A204.1 (cell line): ENCODE results near the gene BEND5.

Experiments
- FAIRE-seq: peaks from 2 replicates; lab custom pipeline; 2012; peaks lifted over from hg19 to GRCh38; lab: Jason Lieb, UNC

Gene BEND5, protein sequence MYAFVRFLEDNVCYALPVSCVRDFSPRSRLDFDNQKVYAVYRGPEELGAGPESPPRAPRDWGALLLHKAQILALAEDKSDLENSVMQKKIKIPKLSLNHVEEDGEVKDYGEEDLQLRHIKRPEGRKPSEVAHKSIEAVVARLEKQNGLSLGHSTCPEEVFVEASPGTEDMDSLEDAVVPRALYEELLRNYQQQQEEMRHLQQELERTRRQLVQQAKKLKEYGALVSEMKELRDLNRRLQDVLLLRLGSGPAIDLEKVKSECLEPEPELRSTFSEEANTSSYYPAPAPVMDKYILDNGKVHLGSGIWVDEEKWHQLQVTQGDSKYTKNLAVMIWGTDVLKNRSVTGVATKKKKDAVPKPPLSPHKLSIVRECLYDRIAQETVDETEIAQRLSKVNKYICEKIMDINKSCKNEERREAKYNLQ

DNA sequence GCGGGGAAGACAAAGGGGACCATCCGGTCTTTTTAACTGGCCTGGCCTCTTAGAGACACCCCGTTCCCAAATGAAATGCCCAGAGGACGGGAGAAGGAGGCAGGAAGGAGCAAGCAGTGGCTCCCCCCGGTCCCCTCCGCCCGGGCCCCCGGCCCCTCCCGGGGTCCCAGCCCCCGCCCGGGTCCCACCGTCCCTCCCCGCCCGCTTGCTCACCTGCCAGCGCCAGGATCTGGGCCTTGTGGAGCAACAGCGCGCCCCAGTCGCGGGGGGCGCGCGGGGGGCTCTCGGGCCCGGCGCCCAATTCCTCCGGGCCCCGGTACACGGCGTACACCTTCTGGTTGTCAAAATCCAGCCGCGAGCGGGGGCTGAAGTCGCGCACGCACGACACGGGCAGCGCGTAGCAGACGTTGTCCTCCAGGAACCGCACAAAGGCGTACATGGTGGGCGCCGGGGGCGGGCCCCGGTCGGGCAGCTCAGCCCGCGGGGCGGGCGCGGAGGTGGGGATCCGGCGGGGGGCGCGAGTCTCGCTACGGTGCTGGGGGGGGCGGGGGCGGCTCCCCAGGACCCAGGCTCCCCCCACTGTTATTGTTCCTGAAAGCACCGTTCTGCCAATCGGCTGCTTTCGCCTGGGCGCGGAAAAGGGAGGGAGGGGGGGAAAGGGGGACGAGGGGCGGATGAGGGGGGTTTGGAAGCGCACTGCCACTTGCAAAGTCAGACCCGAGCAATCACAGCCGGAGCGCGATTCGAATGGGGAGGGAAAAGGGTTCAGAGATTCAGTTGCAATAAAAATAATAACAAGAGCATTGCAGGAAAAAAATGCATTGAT is at the start of gene BEND5:
TSS of gene BEND5 (minus strand) at position 499 of the 826 bp plus-strand sequence. CDS start at position 439, 60 bp downstream.
- FAIRE-seq = no peak

DNA sequence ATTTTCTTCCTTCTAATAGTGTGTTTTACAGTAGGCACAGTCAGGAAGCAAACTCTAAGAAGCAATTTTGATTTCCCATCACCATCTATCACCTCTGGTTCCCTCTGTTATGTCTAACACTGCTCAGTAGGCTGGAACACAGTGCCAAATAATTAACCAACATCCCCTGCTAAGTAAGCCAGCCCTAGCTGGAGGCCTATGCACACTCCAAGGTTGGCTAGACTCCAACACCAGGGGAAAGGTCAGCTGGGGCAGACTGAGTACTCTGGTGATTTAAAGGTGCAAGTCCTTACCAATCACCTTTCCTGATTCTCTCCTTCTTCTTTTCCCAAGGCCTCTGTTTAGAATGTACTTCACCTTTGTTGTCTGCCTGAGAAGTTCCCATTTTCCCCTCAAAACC is 46.5 kb upstream of the BEND5 start:
- FAIRE-seq = no peak

DNA sequence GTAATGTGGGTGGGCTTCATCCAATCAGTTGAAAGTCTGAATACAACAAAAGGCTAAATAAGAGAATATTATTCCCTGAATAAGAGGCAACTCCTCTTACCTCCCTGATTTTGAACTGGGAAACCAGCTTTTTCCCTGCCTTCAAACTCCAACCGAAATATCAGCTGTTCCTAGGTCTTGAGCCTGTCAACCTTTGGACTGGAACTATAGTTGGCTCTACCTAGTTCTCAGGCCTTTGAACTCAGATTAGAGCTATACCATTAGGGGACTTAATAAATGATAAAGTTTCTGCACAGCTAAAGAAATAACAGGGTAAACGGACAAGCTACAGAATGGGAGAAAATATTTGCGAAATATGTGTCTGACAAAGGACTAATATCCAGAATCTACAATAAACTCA is 43.8 kb upstream of the BEND5 start:
- no peak for FAIRE-seq

DNA sequence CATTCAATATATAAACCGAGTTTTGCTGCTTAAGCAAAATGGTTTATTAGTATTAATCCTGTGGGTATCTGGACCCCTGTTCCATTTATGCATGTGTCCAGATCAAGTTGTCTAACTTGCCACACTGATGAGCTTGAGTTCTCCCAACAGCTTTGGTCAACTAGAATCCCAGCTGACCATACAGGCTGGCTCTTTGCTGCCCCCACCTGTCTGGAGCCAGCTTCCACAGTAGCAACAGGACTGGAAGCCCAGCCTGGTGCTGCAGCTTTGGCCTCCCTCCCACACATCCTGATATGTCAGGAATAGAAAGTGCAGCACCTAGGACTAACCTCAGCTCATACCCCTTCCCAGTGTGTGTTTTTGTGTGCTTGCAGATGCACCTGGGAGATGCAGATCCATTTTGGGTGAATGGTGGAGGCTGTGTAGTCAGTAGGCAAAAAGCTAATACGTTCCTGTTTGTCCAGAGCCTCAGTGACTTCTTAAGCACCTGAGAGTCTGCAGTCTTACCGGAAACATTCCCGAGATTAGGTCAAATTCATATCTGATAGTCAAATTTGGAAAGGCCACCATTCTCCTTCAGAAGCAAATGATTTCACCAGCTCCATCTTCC is 40.9 kb upstream of the BEND5 start:
- FAIRE-seq = no peak

DNA sequence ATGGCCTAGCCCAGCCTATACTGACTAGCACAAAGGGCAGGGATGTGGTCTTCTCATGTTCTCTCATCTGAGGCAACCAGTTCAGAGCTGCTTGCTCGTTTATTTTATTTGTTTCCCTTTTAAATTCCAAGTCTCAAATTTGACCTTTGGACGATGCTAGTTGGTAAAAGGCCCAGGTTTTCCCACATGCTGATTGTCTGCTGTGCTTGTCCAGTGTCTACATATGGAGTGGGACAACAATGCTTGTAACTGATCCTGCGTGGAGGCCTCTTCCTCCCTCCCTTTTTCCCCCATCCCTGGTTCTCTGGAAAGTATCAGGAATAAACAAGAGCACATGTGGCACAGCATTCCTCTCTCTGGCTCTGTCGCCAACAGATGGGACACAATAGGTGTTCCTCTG is 34.0 kb upstream of the BEND5 start:
- FAIRE-seq = no peak

DNA sequence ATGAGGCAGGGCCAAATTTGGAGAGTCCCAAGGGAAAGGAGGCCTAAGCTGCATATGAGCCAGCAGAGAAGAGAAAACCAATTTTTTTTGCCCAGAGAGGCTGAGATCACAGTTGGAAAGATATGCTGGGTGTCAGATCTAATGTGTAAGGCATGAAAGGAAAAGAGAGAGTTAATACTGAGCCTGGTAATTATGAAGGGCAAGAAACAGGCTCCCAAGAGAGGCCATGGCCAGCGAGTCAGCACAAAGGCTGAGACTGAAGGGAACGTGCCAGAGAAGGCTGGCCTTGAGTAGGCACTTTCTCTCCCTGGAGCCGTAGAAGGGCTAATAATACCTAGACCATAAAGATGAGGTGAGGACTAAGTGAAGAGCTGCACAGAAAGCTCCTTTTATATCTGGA is 31.8 kb upstream of the BEND5 start:
- FAIRE-seq = no peak

DNA sequence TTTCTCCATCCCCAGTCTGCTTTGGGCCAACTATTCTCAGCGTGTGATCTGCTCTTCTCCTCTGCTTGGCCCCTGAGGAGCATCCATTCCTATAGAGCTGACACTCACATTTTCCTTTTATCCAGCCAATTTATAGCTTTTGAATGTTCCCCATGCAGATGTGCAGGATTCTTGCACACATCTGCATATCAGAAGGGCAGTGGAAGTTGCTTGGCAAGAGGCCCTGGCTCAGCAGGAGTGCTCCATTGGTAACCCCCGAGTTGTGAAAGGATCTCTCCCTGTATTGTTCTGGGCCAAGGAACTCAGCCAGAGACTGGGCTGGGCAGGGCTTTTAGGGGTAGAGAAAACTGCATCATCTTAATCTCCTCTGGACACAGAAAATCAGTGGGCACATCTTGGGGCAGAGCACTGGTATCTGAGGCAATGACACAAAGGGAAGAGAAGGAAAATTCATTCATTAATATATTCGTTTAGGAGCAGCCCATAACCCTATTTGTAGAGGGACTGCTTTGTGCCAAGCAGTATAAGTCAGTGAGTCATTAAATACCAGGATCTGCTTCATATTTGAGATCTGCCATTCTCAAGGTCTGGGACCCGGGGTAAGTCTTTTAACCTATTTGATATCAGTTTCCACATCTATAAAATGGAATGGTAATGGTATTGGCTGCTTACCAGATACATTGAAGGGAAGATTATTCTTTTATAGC is 31.0 kb upstream of the BEND5 start:
- FAIRE-seq = no peak

DNA sequence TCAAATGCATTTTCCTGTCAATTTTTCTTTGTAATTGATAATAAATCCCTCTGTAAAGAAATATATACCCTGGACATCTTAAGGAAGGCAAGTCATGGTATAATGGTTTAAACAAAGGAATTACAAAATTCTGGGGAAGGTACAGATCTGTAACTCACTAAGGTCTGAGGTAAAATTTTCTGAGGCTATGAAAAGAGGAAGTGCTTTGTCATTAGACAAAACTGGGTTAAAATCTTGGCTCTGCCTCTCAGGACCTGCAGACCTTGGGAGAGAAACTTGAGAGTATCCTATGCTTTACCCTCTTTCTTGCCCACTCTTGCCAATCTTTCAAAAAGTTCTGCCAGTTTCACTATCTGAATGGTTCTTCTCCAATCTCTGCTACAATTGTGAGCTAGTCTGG is 26.8 kb upstream of the BEND5 start:
- no peak for FAIRE-seq

DNA sequence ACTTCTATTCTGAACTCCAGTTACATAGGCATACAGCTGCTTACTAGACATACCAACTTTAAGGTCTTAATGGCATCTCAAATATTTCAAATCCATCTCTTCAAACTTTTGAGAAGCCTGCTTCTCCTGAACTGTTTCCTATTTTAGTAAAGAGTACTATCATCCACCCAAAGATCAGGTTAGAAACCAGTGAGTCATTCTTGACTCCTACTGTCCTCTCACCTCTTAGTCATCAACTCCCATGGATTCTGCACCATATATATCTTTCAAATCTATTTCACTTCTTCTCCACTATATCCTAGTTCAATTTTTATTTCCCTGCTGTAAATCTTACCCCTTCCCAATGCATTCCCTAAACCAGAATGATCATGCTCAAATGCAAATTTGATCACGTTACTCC is 18.1 kb upstream of the BEND5 start:
- FAIRE-seq = no peak

DNA sequence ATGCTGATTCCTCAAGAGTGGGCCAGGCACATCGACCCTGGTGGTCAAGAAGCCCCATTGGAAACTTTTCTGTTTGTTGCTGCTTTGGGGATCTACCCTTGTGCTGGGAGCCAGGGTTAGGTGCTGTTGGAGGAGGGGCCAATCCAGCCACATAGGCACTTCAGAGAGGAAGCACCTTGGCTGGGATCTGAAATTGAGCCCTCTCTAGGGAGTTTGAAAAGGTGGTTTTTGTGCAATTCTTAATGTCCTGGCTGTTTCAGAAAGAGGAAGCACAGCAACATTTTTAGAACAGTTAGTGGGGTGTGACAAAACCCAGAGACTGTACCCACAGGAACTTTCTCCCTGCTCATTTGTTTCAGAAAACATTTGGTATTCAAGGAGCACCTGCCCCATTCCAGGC is 17.2 kb upstream of the BEND5 start:
- FAIRE-seq = no peak

DNA sequence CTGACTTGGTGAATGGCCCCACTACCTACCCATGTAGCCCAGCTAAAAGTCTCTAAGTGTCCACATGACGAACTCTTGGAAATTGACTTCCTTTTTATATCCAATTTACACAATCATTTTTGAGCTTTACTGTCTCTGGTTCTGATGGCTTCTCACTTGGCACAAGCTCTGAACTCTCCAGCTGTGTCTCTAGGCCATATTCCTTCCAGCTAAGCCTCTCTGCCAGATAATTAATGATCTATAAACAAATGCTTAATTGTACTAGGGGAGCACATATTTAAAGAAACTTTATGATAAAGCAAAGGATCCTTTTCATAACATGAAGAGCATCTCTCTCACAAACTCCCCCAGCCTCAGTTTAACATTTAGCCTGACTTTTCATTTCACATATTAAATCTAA is 16.3 kb upstream of the BEND5 start:
- FAIRE-seq = no peak

DNA sequence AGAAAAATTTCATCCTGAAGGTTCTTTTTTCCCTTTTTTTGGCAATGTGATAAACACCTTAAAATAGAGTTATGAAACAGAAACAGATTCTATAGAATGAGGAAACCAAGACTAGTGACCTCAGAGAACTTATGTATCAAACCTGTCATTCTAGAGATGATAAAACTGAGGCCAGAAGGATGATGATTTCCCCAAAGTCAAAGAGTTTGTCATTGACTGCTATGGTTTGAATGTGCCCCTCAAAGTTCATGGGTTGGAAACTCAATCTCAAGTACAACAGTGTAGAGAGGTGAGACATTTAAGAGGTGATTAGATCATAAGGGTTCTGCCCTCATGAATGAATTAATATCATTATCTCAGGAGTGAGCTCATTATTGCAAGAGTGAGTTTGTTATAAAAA is 13.7 kb upstream of the BEND5 start:
- no peak for FAIRE-seq

DNA sequence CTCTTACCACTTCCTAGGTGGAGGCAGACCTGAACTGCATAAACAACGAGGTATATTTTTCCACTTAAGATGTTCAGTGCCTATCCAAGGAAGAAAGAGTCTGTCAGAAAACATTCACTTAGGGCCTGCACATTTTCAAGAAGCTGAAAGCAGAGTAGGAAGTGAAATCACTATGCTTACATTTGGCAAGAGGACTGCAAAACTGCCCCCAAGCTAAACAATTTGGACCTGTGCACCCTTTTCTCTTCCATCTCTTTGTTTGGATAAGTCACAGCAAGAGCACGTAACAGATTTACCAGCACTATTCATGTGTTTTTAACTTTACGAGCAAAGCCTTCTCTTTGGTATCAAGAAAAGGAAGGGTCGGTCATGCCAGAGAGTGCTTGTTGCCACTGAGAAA is 13.2 kb upstream of the BEND5 start:
- no peak for FAIRE-seq

DNA sequence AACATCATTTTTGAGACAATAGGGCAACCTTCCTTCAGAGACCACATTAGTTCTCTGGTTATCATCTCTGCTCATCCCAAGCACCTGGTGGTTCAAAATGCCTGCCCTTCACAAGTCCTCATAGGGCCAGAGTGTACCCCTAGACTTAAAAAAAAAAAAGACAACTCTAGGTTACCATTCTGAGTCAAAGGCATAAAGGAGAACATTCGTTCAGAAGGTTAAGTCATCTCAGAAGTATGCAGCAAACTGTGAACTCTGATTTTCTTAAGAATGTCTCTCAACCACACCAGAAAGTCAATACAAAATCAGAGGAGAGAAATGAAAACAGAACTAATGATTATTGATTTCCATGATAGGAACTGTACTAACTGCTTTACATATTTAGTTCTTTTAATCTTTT is 9.2 kb upstream of the BEND5 start:
- FAIRE-seq = no peak

DNA sequence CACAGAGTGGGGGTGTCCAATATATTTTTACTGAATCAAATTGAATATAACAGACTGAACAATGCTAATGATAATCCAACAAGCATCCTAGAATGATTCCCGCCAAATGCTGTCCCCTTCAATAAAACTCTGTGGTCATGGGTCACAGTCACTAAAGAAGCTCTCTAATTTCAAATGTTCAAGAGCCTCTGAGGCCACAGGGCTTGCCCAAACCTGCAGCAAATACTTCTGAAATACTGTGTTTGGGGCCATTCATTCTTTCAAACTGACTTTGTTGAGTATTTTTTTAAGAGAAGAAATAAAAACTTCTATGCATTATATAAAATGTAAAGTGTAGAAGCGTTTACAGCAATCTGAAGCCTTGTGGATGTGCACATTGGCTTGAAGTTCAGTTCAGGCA is 7.6 kb upstream of the BEND5 start:
- FAIRE-seq = no peak

DNA sequence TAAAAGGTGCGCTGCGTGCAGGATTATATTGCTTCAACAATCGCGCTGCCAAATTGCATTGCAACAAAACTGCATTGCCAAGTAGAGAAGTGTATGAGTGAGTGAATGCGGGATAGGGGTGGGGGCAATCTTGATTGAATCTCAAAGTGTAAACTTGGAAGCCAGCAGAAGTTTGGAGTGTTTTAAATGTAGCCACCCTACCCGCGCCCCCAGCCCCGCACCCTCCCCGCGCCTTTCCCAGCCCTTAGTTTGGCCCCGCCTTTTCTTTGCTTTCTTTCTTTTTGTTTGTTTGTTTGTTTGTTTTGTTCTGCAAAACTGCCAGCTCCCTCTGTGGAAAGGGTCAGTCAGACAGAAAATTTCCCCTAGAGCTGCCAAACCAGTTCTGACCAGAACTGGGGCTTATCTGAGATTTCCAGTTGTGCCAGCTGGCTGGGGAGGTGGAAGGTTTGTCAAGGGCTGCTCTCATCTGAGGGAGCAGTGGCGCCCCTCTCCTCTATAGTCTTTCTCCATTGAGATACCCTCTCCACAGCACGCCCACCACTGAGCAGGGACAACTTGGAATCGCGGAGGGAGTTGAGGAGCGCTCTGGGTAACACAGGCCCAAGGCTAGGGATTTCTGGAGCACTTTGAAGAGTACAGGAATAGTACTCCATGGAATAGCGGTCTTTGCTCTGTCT is 666 bp upstream of the BEND5 start:
- FAIRE-seq = no peak

DNA sequence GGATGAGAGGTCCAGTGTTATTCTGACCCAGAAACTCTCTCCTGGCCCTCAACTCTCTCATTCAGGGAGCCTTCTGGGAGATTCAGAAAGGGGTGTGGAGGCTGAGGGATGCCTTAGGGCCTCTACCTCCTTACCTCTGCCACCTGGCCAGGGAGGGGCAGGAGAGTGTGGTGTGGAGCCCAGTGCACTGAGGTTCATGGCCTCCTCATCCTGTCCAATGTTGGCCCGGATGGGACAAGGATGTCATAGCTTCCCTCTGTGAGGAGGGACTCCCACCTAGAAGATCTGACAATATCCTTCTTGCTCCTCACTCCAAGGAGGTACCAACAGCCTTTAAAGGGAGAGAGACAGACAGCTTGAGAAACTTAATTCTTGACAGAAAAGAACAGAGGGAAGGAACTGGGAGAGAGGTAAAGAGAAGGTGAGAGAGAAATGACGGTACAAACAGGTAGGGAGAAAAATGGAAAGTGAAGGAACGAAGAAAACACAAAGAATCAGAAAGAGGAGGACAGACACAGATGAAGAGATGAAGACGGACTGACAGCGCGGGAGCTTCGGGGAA is 779 bp downstream of the BEND5 start:
- FAIRE-seq = no peak

DNA sequence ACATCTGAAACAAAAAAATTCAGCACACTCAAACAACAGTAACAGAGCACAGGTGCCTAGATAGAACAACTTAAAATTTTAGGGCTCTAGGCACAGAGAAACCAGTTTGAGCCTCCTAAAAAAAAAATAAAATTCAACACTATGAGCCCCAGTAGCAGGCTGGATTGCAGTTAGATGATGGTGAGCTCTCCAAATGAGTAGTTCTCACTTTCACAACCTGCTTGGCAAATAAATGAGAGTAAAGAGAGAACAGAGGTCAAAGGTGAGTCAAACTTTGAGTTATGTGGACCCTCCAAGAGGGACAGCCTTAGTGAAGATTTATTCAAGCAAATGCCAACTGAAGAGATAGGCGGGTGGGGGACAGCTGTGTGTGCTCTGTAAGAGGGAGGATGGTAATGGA is 3.6 kb downstream of the BEND5 start:
- no peak for FAIRE-seq

DNA sequence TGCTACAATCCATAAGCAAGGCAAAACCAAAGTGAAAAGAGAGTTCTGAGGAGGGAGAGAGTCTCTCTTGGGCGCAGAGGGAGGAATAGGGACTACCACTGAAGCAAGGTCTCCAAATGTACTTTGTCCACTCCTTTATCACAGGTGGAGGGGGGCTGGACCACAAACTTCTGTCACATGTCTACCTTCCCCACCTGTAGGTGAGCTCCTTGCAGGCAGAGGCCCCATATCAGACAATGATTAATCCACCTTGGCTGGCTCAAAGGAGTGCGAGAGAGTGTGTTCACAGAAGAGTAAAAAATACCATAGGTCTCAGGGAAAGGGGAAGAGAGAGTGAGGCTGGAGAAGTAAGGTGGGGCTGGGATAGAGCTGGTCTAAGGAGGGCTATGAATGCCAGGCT is 4.5 kb downstream of the BEND5 start:
- FAIRE-seq = no peak

DNA sequence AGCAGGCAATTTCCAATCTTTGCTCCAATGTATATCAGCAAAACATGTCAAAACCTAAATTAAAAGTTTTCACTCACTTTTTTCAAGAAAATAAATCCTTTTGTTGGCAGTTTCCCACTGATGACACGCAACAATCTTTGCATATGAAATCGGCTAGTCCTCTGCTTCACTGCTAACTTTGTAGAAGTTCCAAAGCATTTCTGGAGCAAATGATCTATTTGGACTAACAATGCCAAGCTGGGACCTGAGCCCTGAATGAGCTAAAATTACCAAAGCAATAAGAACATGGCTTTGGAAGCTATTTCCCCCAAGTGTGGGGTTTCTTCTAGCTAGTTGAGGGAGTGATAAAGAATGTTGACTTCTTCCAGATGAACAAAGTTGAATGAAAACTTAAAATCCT is 5.1 kb downstream of the BEND5 start:
- FAIRE-seq = no peak

DNA sequence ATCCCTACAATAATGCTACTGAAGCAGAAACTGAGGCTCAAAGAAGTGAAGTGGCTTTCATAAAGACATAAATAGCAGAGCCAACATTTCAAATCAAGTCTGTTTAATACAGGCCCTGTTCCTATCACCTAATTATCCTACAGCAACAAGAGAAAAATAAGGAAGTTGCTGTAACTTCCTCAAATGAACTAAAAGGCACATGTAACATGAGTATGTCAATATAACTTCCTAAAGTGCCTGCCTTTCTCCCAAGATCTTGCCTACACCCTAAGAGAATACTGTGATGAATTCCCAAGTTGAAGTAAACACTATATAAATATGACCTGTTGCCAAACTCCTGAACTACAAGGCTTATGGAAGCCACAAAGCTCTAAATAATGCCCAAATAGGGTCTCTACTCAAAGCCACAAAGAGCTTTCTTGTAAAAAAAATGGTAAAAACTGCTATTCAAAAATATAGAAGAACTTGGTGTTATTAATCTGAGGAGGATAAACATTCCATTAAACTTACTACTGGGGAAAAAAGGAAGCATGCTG is 8.6 kb downstream of the BEND5 start:
- no peak for FAIRE-seq
